ENCODE measurements around the gene BRCA1.

GRCh38 chr17:43143201-43143600, 18.0 kb upstream of the BRCA1 start:
- TF ChIP-seq POLR2AphosphoS5 (IDR thresholded peaks at IDR 0.05) (no peak), CTCF (IDR thresholded peaks at IDR 0.05) (no peak)
